Heart left ventricle (tissue), 13 donors: ENCODE measurements around the gene PRKG1.

Experiments
- POLR2A ChIP-seq, 2 donors: fragments of 450-650 bp; IDR thresholded peaks; one replicate each; pipeline ENCODE4 v1.6.1; 2017; ENCODE audit warnings: antibody characterized with exemption in 2 of 2, mild to moderate bottlenecking in 2 of 2, moderate library complexity in 2 of 2
- TF ChIP-seq, protein P1 (sequence below), 12 donors: fragments of 200-600 bp; sonication (generic) in 4 of 12; IDR thresholded peaks; one replicate each; pipeline versions ENCODE4 v1.5.0 to v1.8.0; 2018 to 2022; ENCODE audit warnings: antibody characterized with exemption in 12 of 12, mild to moderate bottlenecking in 5 of 12
- donor health status: ischemic (EF 13 %, LVEDD 7.1; RV severe dilation, severe dysfunction).
- donor health status: DM: no; HTN: yes; CAD: no.
- donor health status: DM: no; HTN: no; CAD: no.
- donor health status: ischemic (EF 25% LVEDD 6.9; RV normal size, moderate dysfunction).
- donor health status: ischemic (EF 25% LVEDD 5.7; RV mildly dilated, moderate dysfunction).
- donor health status: ischemic (EF 35%, LVEDD 5.7; RV mildly dilated, moderate dysfunction).
- donor health status: nonischemic (EF 11% LVEDD 7.7; RV severe dilation, severe dysfunction).
- donor health status: DM: yes; HTN: yes; CAD: no.
- donor health status: PGD.
- donor health status: ischemic (EF 29% LVEDD 5.4; RV normal size, mild dysfunction).
- donor health status: nonischemic (EF 23%, LVEDD 6.1; RV moderate dilation, normal function).

DNA sequence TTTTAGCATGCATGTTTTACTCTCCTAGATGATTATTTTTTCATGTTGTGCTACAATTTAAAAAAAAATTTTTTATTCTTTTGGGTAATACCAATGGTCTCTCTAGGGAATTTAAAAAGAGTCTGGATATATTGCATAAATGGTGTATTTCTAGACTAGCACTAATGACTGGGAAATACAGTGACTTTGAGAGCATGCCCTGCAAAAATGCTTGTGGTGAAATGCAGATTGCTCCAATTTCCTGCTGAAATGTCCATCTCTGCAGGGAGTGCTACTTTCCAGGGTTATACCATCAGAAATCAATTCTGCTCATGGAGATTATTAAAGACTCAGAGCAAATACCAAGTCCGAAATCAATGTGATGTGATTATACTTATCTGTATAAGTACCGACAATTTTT, 186.1 kb downstream of the PRKG1 start:
- TF ChIP-seq, protein P1, sequence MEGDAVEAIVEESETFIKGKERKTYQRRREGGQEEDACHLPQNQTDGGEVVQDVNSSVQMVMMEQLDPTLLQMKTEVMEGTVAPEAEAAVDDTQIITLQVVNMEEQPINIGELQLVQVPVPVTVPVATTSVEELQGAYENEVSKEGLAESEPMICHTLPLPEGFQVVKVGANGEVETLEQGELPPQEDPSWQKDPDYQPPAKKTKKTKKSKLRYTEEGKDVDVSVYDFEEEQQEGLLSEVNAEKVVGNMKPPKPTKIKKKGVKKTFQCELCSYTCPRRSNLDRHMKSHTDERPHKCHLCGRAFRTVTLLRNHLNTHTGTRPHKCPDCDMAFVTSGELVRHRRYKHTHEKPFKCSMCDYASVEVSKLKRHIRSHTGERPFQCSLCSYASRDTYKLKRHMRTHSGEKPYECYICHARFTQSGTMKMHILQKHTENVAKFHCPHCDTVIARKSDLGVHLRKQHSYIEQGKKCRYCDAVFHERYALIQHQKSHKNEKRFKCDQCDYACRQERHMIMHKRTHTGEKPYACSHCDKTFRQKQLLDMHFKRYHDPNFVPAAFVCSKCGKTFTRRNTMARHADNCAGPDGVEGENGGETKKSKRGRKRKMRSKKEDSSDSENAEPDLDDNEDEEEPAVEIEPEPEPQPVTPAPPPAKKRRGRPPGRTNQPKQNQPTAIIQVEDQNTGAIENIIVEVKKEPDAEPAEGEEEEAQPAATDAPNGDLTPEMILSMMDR (IDR thresholded peaks at IDR 0.05), result no peak
- TF ChIP-seq POLR2A (IDR thresholded peaks at IDR 0.05), result no peak
